Breast epithelium (tissue), 3 donors: ENCODE results near the gene PROK1.
"Not testable (repeated sequence)": the region's sequence is repeated elsewhere in the genome, so short reads cannot be mapped to it uniquely, and the experiment has no call there.

Source experiments
- POLR2A ChIP-seq: fragments of 450-650 bp; IDR thresholded peaks from one replicate; pipeline ENCODE4 v1.6.1; 2016; ENCODE audit warnings: antibody characterized with exemption, mild to moderate bottlenecking, moderate library complexity
- TF ChIP-seq, protein P1 (sequence below), 3 donors: fragments of 450-650 bp; IDR thresholded peaks; one replicate each; pipeline ENCODE4 v1.5.1; 2016 to 2017; ENCODE audit warnings: antibody characterized with exemption in 3 of 3, mild to moderate bottlenecking in 3 of 3, moderate library complexity in 3 of 3

DNA sequence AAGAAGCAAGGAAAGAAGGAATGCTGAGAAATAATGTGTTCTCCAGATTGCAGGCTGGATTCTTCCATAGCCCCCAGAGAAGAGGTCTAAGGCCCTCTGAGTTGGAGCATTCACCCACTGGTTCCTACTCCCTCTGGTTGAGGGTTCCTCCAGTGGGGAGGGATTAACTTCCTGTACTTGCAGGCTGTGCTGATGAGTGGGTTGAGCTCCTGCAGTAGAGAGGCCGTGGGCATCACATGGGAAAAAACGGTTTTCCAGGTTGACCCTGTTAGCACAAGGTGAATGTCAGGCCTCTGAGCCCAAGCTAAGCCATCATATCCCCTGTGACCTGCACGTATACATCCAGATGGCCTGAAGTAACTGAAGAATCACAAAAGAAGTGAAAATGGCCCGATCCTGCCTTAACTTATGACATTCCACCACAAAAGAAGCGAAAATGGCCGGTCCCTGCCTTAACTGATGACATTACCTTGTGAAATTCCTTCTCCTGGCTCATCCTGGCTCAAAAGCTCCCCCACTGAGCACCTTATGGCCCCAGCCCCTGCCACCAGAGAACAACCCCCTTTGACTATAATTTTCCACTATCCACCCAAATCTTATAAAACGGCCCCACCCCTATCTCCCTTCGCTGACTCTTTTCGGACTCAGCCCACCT, 13.2 kb upstream of the PROK1 start:
- TF ChIP-seq POLR2A = not testable (repeated sequence)
- TF ChIP-seq, protein P1, sequence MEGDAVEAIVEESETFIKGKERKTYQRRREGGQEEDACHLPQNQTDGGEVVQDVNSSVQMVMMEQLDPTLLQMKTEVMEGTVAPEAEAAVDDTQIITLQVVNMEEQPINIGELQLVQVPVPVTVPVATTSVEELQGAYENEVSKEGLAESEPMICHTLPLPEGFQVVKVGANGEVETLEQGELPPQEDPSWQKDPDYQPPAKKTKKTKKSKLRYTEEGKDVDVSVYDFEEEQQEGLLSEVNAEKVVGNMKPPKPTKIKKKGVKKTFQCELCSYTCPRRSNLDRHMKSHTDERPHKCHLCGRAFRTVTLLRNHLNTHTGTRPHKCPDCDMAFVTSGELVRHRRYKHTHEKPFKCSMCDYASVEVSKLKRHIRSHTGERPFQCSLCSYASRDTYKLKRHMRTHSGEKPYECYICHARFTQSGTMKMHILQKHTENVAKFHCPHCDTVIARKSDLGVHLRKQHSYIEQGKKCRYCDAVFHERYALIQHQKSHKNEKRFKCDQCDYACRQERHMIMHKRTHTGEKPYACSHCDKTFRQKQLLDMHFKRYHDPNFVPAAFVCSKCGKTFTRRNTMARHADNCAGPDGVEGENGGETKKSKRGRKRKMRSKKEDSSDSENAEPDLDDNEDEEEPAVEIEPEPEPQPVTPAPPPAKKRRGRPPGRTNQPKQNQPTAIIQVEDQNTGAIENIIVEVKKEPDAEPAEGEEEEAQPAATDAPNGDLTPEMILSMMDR (IDR thresholded peaks at IDR 0.05) = not testable (repeated sequence)
